GM15510 (cell line): ENCODE results near the gene UBE3A.

Experiments
- POLR2A ChIP-seq: IDR thresholded peaks from 3 replicates; pipeline ENCODE4 v1.6.1; 2011; ENCODE audit warnings: borderline replicate concordance; ENCODE audit not compliant: insufficient read length; ENCODE audit errors: extremely low read depth

UBE3A gene

GRCh38 chr15:25424073-25424472, 14.8 kb downstream of the UBE3A start:
- no peak for TF ChIP-seq POLR2A

GRCh38 chr15:25422021-25422420, 16.8 kb downstream of the UBE3A start:
- no peak for TF ChIP-seq POLR2A

GRCh38 chr15:25418202-25418601, 20.6 kb downstream of the UBE3A start:
- no peak for TF ChIP-seq POLR2A

- TF ChIP-seq POLR2A = no peak
These were observed 21.2 kb downstream of the UBE3A start for GRCh38 chr15:25417604-25418003.

- no peak for TF ChIP-seq POLR2A
These were observed 22.1 kb downstream of the UBE3A start for GRCh38 chr15:25416693-25417092.

GRCh38 chr15:25415707-25416106, 23.1 kb downstream of the UBE3A start:
- no peak for TF ChIP-seq POLR2A

GRCh38 chr15:25415217-25415616, 23.6 kb downstream of the UBE3A start:
- no peak for TF ChIP-seq POLR2A

GRCh38 chr15:25410649-25411048, 28.2 kb downstream of the UBE3A start:
- TF ChIP-seq POLR2A = no peak

GRCh38 chr15:25408929-25409328, 29.9 kb downstream of the UBE3A start:
- TF ChIP-seq POLR2A = no peak

GRCh38 chr15:25408428-25408827, 30.4 kb downstream of the UBE3A start:
- TF ChIP-seq POLR2A = no peak

- TF ChIP-seq POLR2A = no peak
These were observed 30.9 kb downstream of the UBE3A start for GRCh38 chr15:25407950-25408349.

- no peak for TF ChIP-seq POLR2A
These were observed 32.0 kb downstream of the UBE3A start for GRCh38 chr15:25406846-25407245.

GRCh38 chr15:25406261-25406660, 32.6 kb downstream of the UBE3A start:
- no peak for TF ChIP-seq POLR2A

- TF ChIP-seq POLR2A = no peak
These were observed 35.1 kb downstream of the UBE3A start for GRCh38 chr15:25403771-25404170.

- no peak for TF ChIP-seq POLR2A
These were observed 36.5 kb downstream of the UBE3A start for GRCh38 chr15:25402342-25402741.

GRCh38 chr15:25401501-25401900, 37.3 kb downstream of the UBE3A start:
- TF ChIP-seq POLR2A = no peak

GRCh38 chr15:25397100-25397499, 41.7 kb downstream of the UBE3A start:
- TF ChIP-seq POLR2A = no peak

GRCh38 chr15:25394898-25395297, 43.9 kb downstream of the UBE3A start:
- TF ChIP-seq POLR2A = no peak

GRCh38 chr15:25392806-25393205, 46.0 kb downstream of the UBE3A start:
- TF ChIP-seq POLR2A = no peak
